K562 (cell line): ENCODE data around the gene PARD3B. TPM values are rescaled to one million over a fixed set of nuclear protein-coding genes. Genes with fewer than 3 reads are reported as not detected.

Experiments
- ATAC-seq: fragments of 200-7000 bp; cut with Tn5 transposase; 3 replicates; pipeline ENCODE4 v1.9.1; 2020; ENCODE audit warnings: moderate library complexity
- BruUV-seq: library from RNA; stranded (reverse); fragments of 400-500 nt; replicated peaks from 2 replicates; lab custom pipeline; 2021; lab: Mats Ljungman, UMichigan
- CTCF ChIA-PET: fragments of 300-600 bp; formaldehyde crosslinking; extraction: SDS; loops from one replicate; lab custom pipeline; 2021; ENCODE audit warnings: low intra/inter-chr PET ratio; lab: Yijun Ruan, JAX
- POLR2A ChIA-PET: fragments of 300-600, 350-650 bp; sonication (Branson Sonifier 250); formaldehyde crosslinking; extraction: SDS; loops from one replicate; lab custom pipeline; 2021; ENCODE audit warnings: antibody characterized with exemption, inconsistent platforms; lab: Yijun Ruan, JAX
- DNase-seq, 4 experiments: peaks; one replicate each; pipeline versions ENCODE4 v3.0.0 to v3.0.0-alpha.2; 2011 to 2018; ENCODE audit warnings: low spot score in 3 of 4, mixed read lengths in 3 of 4; ENCODE audit errors: extremely low read depth in 1 of 4
- FAIRE-seq: peaks from 2 replicates; lab custom pipeline; 2011; peaks lifted over from hg19 to GRCh38; lab: Jason Lieb, UNC
- H2AFZ ChIP-seq: 2 replicates; pipeline ENCODE4 v1.6.0; 2011; ENCODE audit warnings: low read depth, low read length, control low read depth, inconsistent platforms
- H3K27ac ChIP-seq: fragments of 200-600 bp; 3 replicates; pipeline ENCODE4 v1.8.0; 2011; ENCODE audit warnings: low read depth, mild to moderate bottlenecking, control low read depth, inconsistent platforms, low read length, moderate library complexity, mixed read lengths; ENCODE audit errors: extremely low read depth
- H3K27me3 ChIP-seq, 2 experiments: fragments of 300-600 bp in 1 of 2; 2 replicates in 1 of 2; 3 replicates in 1 of 2; pipeline versions ENCODE4 v1.6.0 to v1.8.0; 2011; ENCODE audit warnings: inconsistent platforms in 2 of 2, low read length in 2 of 2, mild to moderate bottlenecking in 1 of 2, mixed read lengths in 1 of 2, moderate library complexity in 1 of 2; ENCODE audit not compliant: control insufficient read depth in 2 of 2, insufficient read depth in 2 of 2
- H3K36me3 ChIP-seq: fragments of 300-600 bp; 3 replicates; pipeline ENCODE4 v1.8.0; 2011; ENCODE audit warnings: mild to moderate bottlenecking, low read length, inconsistent platforms; ENCODE audit not compliant: control insufficient read depth, insufficient read depth
- H3K4me1 ChIP-seq, 2 experiments: fragments of 200-600 bp in 1 of 2; replicated peaks in 1 of 2; 2 replicates in 1 of 2; 3 replicates in 1 of 2; pipeline versions ENCODE4 v1.5.1 to v1.8.0; 2011; ENCODE audit warnings: inconsistent platforms in 2 of 2, low read length in 2 of 2, mild to moderate bottlenecking in 1 of 2, mixed read lengths in 1 of 2, moderate library complexity in 1 of 2; ENCODE audit not compliant: control insufficient read depth in 2 of 2, insufficient read depth in 2 of 2
- H3K4me2 ChIP-seq: 2 replicates; pipeline ENCODE4 v1.6.1; 2011; ENCODE audit warnings: low read length, control low read depth, inconsistent platforms, mixed read lengths; ENCODE audit not compliant: insufficient read depth
- H3K4me3 ChIP-seq: fragments of 200-600 bp; sonication (generic), shearing (Covaris generic); 2 replicates; pipeline ENCODE4 v1.5.1; 2016; ENCODE audit warnings: control low read depth, inconsistent platforms
- H3K79me2 ChIP-seq: fragments of 200-600 bp; 3 replicates; pipeline ENCODE4 v1.8.0; 2011; ENCODE audit warnings: low read length, inconsistent platforms; ENCODE audit not compliant: control insufficient read depth, insufficient read depth
- H3K9ac ChIP-seq, 2 experiments: 2 replicates each; pipeline versions ENCODE4 v1.6.0 to v1.6.1; 2011; ENCODE audit warnings: low read depth in 2 of 2, low read length in 2 of 2, control low read depth in 1 of 2, inconsistent platforms in 1 of 2, mild to moderate bottlenecking in 1 of 2, mixed read lengths in 1 of 2; ENCODE audit not compliant: insufficient read depth in 1 of 2
- H3K9me1 ChIP-seq: one replicate; pipeline ENCODE4 v1.6.0; 2011; ENCODE audit warnings: inconsistent platforms, mild to moderate bottlenecking, low read length, moderate library complexity; ENCODE audit not compliant: control insufficient read depth, insufficient read depth
- H3K9me3 ChIP-seq: replicated peaks from 2 replicates; pipeline ENCODE4 v1.5.1; 2011; ENCODE audit warnings: low read depth, low read length, inconsistent platforms; ENCODE audit not compliant: control insufficient read depth, insufficient read depth
- H4K20me1 ChIP-seq: replicated peaks from 2 replicates; pipeline ENCODE4 v1.6.1; 2011; ENCODE audit warnings: low read length, inconsistent platforms, mixed read lengths; ENCODE audit not compliant: control insufficient read depth, insufficient read depth
- CBX5 ChIP-seq: IDR thresholded peaks from 2 replicates; pipeline ENCODE4 v1.6.1; 2014; ENCODE audit warnings: low read depth, borderline replicate concordance
- CEBPG ChIP-seq, 3 experiments: fragments of 200-800 bp in 1 of 3; sonication (Bioruptor generic) in 1 of 3; sonication (generic) in 1 of 3; formaldehyde crosslinking in 1 of 3; IDR thresholded peaks in 2 of 3; conservative IDR thresholded peaks in 1 of 3; 2 replicates each; pipeline versions ENCODE4 v1.6.1 to v1.8.0; 2016 to 2022; ENCODE audit warnings: missing compliant biosample characterization in 2 of 3, missing genetic modification characterization in 2 of 3, mild to moderate bottlenecking in 1 of 3, missing genetic modification reagents in 1 of 3
- CREM ChIP-seq: IDR thresholded peaks from 2 replicates; pipeline ENCODE4 v1.6.1; 2014; ENCODE audit warnings: antibody characterized with exemption, low read depth
- CTCFL ChIP-seq: IDR thresholded peaks from 2 replicates; pipeline ENCODE4 v1.6.1; 2011; ENCODE audit warnings: borderline replicate concordance, low read depth, mild to moderate bottlenecking, moderate library complexity, low read length; ENCODE audit not compliant: insufficient read depth, poor library complexity, severe bottlenecking
- GABPA ChIP-seq: fragments of 200-800 bp; sonication (Bioruptor generic); conservative IDR thresholded peaks from 2 replicates; pipeline ENCODE4 v1.6.1; 2016; ENCODE audit warnings: low read depth, missing genetic modification characterization, missing compliant biosample characterization
- JUNB ChIP-seq: fragments of 450-650 bp; formaldehyde crosslinking; conservative IDR thresholded peaks from 2 replicates; pipeline ENCODE4 v1.4.0; 2020; ENCODE audit warnings: mild to moderate bottlenecking
- KAT8 ChIP-seq: fragments of 450-650 bp; IDR thresholded peaks from 2 replicates; pipeline ENCODE4 v1.6.1; 2016; ENCODE audit warnings: low read depth, mild to moderate bottlenecking
- KLF1 ChIP-seq: fragments of 450-650 bp; IDR thresholded peaks from 2 replicates; pipeline ENCODE4 v1.6.1; 2016; ENCODE audit warnings: missing genetic modification characterization, missing compliant biosample characterization
- MECOM ChIP-seq: fragments of 250-450 bp; sonication (Bioruptor Pico); IDR thresholded peaks from 2 replicates; pipeline ENCODE4 v1.8.0; 2022; ENCODE audit warnings: inconsistent platforms
- NCOA4 ChIP-seq: fragments of 450-650 bp; IDR thresholded peaks from 2 replicates; pipeline ENCODE4 v1.6.1; 2018; ENCODE audit warnings: mild to moderate bottlenecking; ENCODE audit not compliant: partially characterized antibody
- RBBP5 ChIP-seq: fragments of 200-600 bp; sonication (generic); IDR thresholded peaks from 2 replicates; pipeline ENCODE4 v1.6.1; 2012; ENCODE audit warnings: borderline replicate concordance, mild to moderate bottlenecking, low read length, control low read depth, inconsistent platforms; ENCODE audit not compliant: insufficient read depth, poor library complexity, severe bottlenecking
- STAT5A ChIP-seq: IDR thresholded peaks from 2 replicates; pipeline ENCODE4 v1.6.1; 2012; ENCODE audit warnings: low read length, inconsistent platforms, borderline replicate concordance
- ZNF707 ChIP-seq: fragments of 250-450 bp; sonication (Bioruptor Pico); conservative IDR thresholded peaks from 2 replicates; pipeline ENCODE4 v1.8.0; 2022; ENCODE audit warnings: inconsistent platforms, mild to moderate bottlenecking, moderate library complexity
- ZSCAN32 ChIP-seq: fragments of 450-650 bp; formaldehyde crosslinking; IDR thresholded peaks from 2 replicates; pipeline ENCODE4 v1.4.0; 2020; ENCODE audit warnings: mild to moderate bottlenecking, moderate library complexity
- WGBS: fragments of 100-300 bp; shearing (Covaris generic); methylation state at CpG from one replicate; pipeline ENCODE4 v1.1.6; 2016; ENCODE audit warnings: low coverage, mixed read lengths; ENCODE audit not compliant: insufficient coverage; ENCODE audit errors: missing lambda C conversion rate; 5-methylcytosine and 5-hydroxymethylcytosine counted together
- in situ Hi-C: fragments of 300-500 bp; cut with MboI; formaldehyde crosslinking; loops from 4 replicates; pipeline ENCODE4 v1.15.0; 2018; ENCODE audit warnings: inconsistent platforms, mixed read lengths
- intact Hi-C: fragments of 100-400 bp; cut with micrococcal nuclease; formaldehyde crosslinking; loops from 2 replicates; pipeline ENCODE4 v1.14.2; 2022
- polyA plus RNA-seq, 8 experiments: library from polyadenylated mRNA; depleted of rRNA in 4 of 8; stranded (reverse) in 5 of 8; unstranded in 3 of 8; fragments of >200 nt; fragmentation: Nextera tagmentation in 2 of 8; fragmentation: Illumina TruSeq in 1 of 8; extraction: Ambion mirVana in 2 of 8; extraction: Trizol in 1 of 8; gene quantifications; 2 replicates each; pipeline versions ENCODE4 v1.2.1 to v1.2.3, GENCODE V29; 2011 to 2014; ENCODE audit warnings: inconsistent platforms in 1 of 8, missing spikeins in 1 of 8
- total RNA-seq, 7 experiments: library from RNA; depleted of rRNA in 6 of 7; stranded (reverse); fragments of >200 nt in 6 of 7; fragmentation: Illumina TruSeq in 2 of 7; extraction: Trizol in 2 of 7; gene quantifications; 2 replicates each; pipeline versions ENCODE4 v1.2.1 to v1.2.3, GENCODE V29; 2011 to 2021; ENCODE audit warnings: low replicate concordance in 1 of 7

The PARD3B gene
- total and polyA plus RNA-seq, 9 of the 15 experiments (the other 6 are each of a cell fraction or from before 2014, with no cell fraction given), result 0.15 to 3.0 (median 1.1) TPM

- H3K36me3 ChIP-seq, result no peaks in the 10 kb centered on the region
- ChIA-PET CTCF (no interaction called here), POLR2A (no interaction called here)
- intact Hi-C loops (no loop called here), in situ Hi-C loops (no loop called here)
- H4K20me1 ChIP-seq, result no peaks in the 10 kb centered on the region
- H3K4me3 ChIP-seq, result no peak overlapping the region
- H3K9me1 ChIP-seq, result no peaks in the 10 kb centered on the region
- H3K4me1 ChIP-seq, result no peaks in the 10 kb centered on the region
- no peaks in the 10 kb centered on the region for H3K27me3 ChIP-seq
- FAIRE-seq, result no peak
- no peak overlapping the region for H3K4me2 ChIP-seq
- H2AFZ ChIP-seq, result no peak overlapping the region
- no peak overlapping the region for H3K9ac ChIP-seq
- H3K27ac ChIP-seq, result no peak overlapping the region
- no peaks in the 10 kb centered on the region for H3K9me3 ChIP-seq
- DNase-seq, result no peak
- H3K79me2 ChIP-seq, result no peaks in the 10 kb centered on the region
- TF ChIP-seq ZSCAN32 (CRISPR knock-in tag), result no peak
- no TSS peak for BruUV-seq
- 11% methylated on average over 1 of the region's 1 CpG for WGBS
- no peak for ATAC-seq
Measured at GRCh38 chr2:205284334-205284733, 739.1 kb downstream of the PARD3B start.

- ATAC-seq, result no peak
- 5% methylated on average over 4 of the region's 4 CpGs for WGBS
- Histone ChIP-seq H2AFZ (no peak overlapping the region), H3K4me3 (no peak overlapping the region), H3K27me3 (no peaks in the 10 kb centered on the region), H3K9me3 (no peaks in the 10 kb centered on the region), H3K4me1 (no peaks in the 10 kb centered on the region), H3K27ac (no peak overlapping the region), H3K9ac (no peak overlapping the region), H3K79me2 (no peaks in the 10 kb centered on the region), H4K20me1 (no peaks in the 10 kb centered on the region), H3K36me3 (no peaks in the 10 kb centered on the region), H3K9me1 (no peaks in the 10 kb centered on the region), H3K4me2 (no peak overlapping the region)
- no TSS peak for BruUV-seq
- intact Hi-C loops (no loop called here), in situ Hi-C loops (no loop called here)
- ChIA-PET POLR2A (no interaction called here), CTCF (no interaction called here)
- DNase-seq, result no peak
- no peak for FAIRE-seq
- no peak for TF ChIP-seq CTCFL
- no peak for TF ChIP-seq RBBP5
- TF ChIP-seq CEBPG (CRISPR knock-in tag; IDR thresholded peaks at IDR 0.05), result no peak
- TF ChIP-seq CEBPG (tag; conservative IDR thresholded peaks at IDR 0.05 in 1 of 2, IDR thresholded peaks at IDR 0.05 in 1 of 2), result no peak
- no peak for TF ChIP-seq NCOA4
- TF ChIP-seq CBX5, result no peak
- no peak for TF ChIP-seq ZNF707 (CRISPR knock-in tag)
- no peak for TF ChIP-seq STAT5A
- no peak for TF ChIP-seq CREM
- TF ChIP-seq KLF1, result no peak
- TF ChIP-seq MECOM, result no peak
- no peak for TF ChIP-seq GABPA (tag)
- TF ChIP-seq JUNB, result no peak
- no peak for TF ChIP-seq KAT8
Measured at GRCh38 chr2:205287316-205287715, 742.0 kb downstream of the PARD3B start.
